GM21717 (cell line): ENCODE results near the gene PRRT4.
A peak's percentile ranks its signal among the peaks of the same experiment; 100 is the strongest.

Experiments used
- ATAC-seq: cut with Tn5 transposase; IDR thresholded peaks from one replicate; pipeline ENCODE4 v1.9.1; 2021; ENCODE audit warnings: mild to moderate bottlenecking, moderate library complexity; ENCODE audit not compliant: unreplicated experiment

The PRRT4 gene

GRCh38 chr7:128361411-128362379 is at the start of gene PRRT4:
PRRT4 (minus strand) TSS chr7:128361690.
- ATAC-seq, result no peak

- ATAC-seq, result no peak
Observed at GRCh38 chr7:128410451-128410753, 48.9 kb upstream of the PRRT4 start.

GRCh38 chr7:128409596-128410450 is 48.3 kb upstream of the PRRT4 start, which contains the start of gene IMPDH1:
IMPDH1 (minus strand) TSS chr7:128409982; CDS start chr7:128409901, 81 bp downstream.
- ATAC-seq, result peak; percentile 83

- ATAC-seq, result no peak
Observed at GRCh38 chr7:128408709-128409595, 47.5 kb upstream of the PRRT4 start.

- ATAC-seq, result no peak
Observed at GRCh38 chr7:128407751-128408708, 46.5 kb upstream of the PRRT4 start.

GRCh38 chr7:128407233-128407589 is 45.7 kb upstream of the PRRT4 start:
- ATAC-seq, result no peak

- ATAC-seq, result no peak
Observed at GRCh38 chr7:128406314-128407232, 45.1 kb upstream of the PRRT4 start.

GRCh38 chr7:128405471-128406313 is 44.2 kb upstream of the PRRT4 start:
- no peak for ATAC-seq

GRCh38 chr7:128404886-128405470 is 43.5 kb upstream of the PRRT4 start:
- ATAC-seq, result no peak

- ATAC-seq, result no peak
Observed at GRCh38 chr7:128404143-128404681, 42.7 kb upstream of the PRRT4 start.

GRCh38 chr7:128403676-128404075 is 42.2 kb upstream of the PRRT4 start:
- ATAC-seq, result no peak

GRCh38 chr7:128402356-128402755 is 40.9 kb upstream of the PRRT4 start:
- ATAC-seq, result no peak

GRCh38 chr7:128400566-128400965 is 39.1 kb upstream of the PRRT4 start:
- ATAC-seq, result no peak

GRCh38 chr7:128399991-128400390 is 38.5 kb upstream of the PRRT4 start:
- no peak for ATAC-seq

- ATAC-seq, result no peak
Observed at GRCh38 chr7:128398841-128399135, 37.3 kb upstream of the PRRT4 start.

GRCh38 chr7:128398016-128398840 is 36.7 kb upstream of the PRRT4 start:
- ATAC-seq, result no peak
